Suppressor macrophage (primary cell): ENCODE results near the gene IGFBP3.

Experiments
- DNase-seq, 4 experiments: peaks; one replicate each; pipeline ENCODE4 v3.0.0-alpha.2; 2020 to 2022

The IGFBP3 gene

GRCh38 chr7:45891462-45892402 is 29.3 kb downstream of the IGFBP3 start:
- no peak for DNase-seq

- DNase-seq, result peak; percentile 26 to 50 (median 30)
Measured at GRCh38 chr7:45890902-45891461, 30.1 kb downstream of the IGFBP3 start.

GRCh38 chr7:45890125-45890901 is 30.8 kb downstream of the IGFBP3 start:
- no peak for DNase-seq

- no peak for DNase-seq
Measured at GRCh38 chr7:45889367-45890067, 31.6 kb downstream of the IGFBP3 start.

GRCh38 chr7:45888993-45889366 is 32.1 kb downstream of the IGFBP3 start:
- no peak for DNase-seq

GRCh38 chr7:45888185-45888992 is 32.7 kb downstream of the IGFBP3 start, which contains the start of gene IGFBP1:
TSS of gene IGFBP1 (plus strand) at chr7:45888488. CDS start at chr7:45888653, 165 bp downstream.
- DNase-seq, result no peak

- no peak for DNase-seq
Measured at GRCh38 chr7:45886931-45887667, 34.0 kb downstream of the IGFBP3 start.

- DNase-seq, result no peak
Measured at GRCh38 chr7:45885264-45885882, 35.7 kb downstream of the IGFBP3 start.

GRCh38 chr7:45884136-45884535 is 36.9 kb downstream of the IGFBP3 start:
- no peak for DNase-seq

- no peak for DNase-seq
Measured at GRCh38 chr7:45882465-45882810, 38.6 kb downstream of the IGFBP3 start.

GRCh38 chr7:45881759-45882464 is 39.2 kb downstream of the IGFBP3 start:
- peak; percentile 19 to 53 (median 32) for DNase-seq

- DNase-seq, result no peak
Measured at GRCh38 chr7:45881280-45881758, 39.8 kb downstream of the IGFBP3 start.

- DNase-seq, result no peak
Measured at GRCh38 chr7:45880433-45880860, 40.6 kb downstream of the IGFBP3 start.

GRCh38 chr7:45878457-45879144 is 42.5 kb downstream of the IGFBP3 start:
- DNase-seq, result no peak

GRCh38 chr7:45876519-45876918 is 44.6 kb downstream of the IGFBP3 start:
- no peak for DNase-seq

GRCh38 chr7:45874408-45875131 is 46.5 kb downstream of the IGFBP3 start:
- no peak for DNase-seq

- DNase-seq, result no peak
Measured at GRCh38 chr7:45873355-45873754, 47.7 kb downstream of the IGFBP3 start.

GRCh38 chr7:45873035-45873354 is 48.1 kb downstream of the IGFBP3 start, which contains the start of gene CCDC201:
TSS of gene CCDC201 (minus strand) at chr7:45873082. CDS start at chr7:45873007, 75 bp downstream.
- DNase-seq, result no peak
